Measurements from ENCODE around the gene USP49.
A peak's percentile ranks its signal among the peaks of the same experiment; 100 is the strongest.

The USP49 gene

DNA sequence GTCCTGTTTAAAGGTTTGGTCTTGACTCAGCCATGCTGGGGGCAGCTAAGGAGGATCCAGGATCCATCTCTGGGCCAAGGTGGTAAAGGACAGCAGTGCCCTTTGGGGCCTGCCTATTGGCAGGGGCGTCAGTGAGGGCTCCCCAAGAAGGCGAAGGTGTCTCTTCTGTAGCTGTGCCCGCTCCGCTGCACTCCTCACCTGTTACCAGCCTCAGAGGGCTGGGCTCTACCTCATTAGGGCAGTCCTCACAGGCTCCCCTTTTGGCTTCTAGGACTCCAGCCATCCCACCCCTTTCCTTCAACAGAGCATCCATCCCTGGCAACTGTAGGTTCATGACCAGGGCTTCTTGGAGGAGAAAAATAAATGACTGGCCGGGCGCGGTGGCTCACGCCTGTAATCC, 125.8 kb downstream of the USP49 start:
- ChIA-PET POLR2A (interaction anchor here (1.4 kb wide), 1 partner anchor 18 kb away, joined by 5 read pairs; the partner anchor contains the start of gene TOMM6), CTCF (interaction anchor here (0.5 to 3.5 kb wide), 6 partner anchors 15 to 498 kb away, joined by 3 to 19 read pairs (median 3); partner anchors contain the start of gene TOMM6)
- TF ChIP-seq ZNF280C (tag by site-specific recombination; IDR thresholded peaks at IDR 0.05) (no peak), ZNF843 (tag by site-specific recombination; IDR thresholded peaks at IDR 0.05) (no peak), ZNF571 (tag by site-specific recombination; IDR thresholded peaks at IDR 0.05) (no peak), ZNF112 (tag by site-specific recombination; IDR thresholded peaks at IDR 0.05) (no peak), FEZF1 (tag by site-specific recombination; IDR thresholded peaks at IDR 0.05) (no peak), ZNF623 (tag by site-specific recombination; IDR thresholded peaks at IDR 0.05) (no peak), WT1 (tag by site-specific recombination; IDR thresholded peaks at IDR 0.05) (no peak), ZNF747 (tag by site-specific recombination; IDR thresholded peaks at IDR 0.05) (no peak), ZBTB17 (tag by site-specific recombination; IDR thresholded peaks at IDR 0.05) (no peak), ZNF223 (tag by site-specific recombination; IDR thresholded peaks at IDR 0.05) (no peak), GFI1B (tag by site-specific recombination; IDR thresholded peaks at IDR 0.05) (no peak), ZNF184 (tag by site-specific recombination; IDR thresholded peaks at IDR 0.05) (no peak), ZNF16 (tag by site-specific recombination; IDR thresholded peaks at IDR 0.05; ENCODE audit: low read depth) (no peak), GLIS1 (tag by site-specific recombination; IDR thresholded peaks at IDR 0.05) (no peak), ZNF692 (tag by site-specific recombination; IDR thresholded peaks at IDR 0.05) (no peak), ZNF549 (tag by site-specific recombination; IDR thresholded peaks at IDR 0.05) (no peak), INSM2 (tag by site-specific recombination; IDR thresholded peaks at IDR 0.05) (no peak), ZNF624 (tag by site-specific recombination; IDR thresholded peaks at IDR 0.05) (no peak)
- Histone ChIP-seq H3K4me1 (ENCODE audit: control insufficient read depth, insufficient read depth, low read length) (peaks cover 4% of the 10 kb centered on the region; the same call in 1 of the 2 replicates), H3K9me3 (ENCODE audit: control insufficient read depth, insufficient read depth, low read depth, low read length) (no peaks in the 10 kb centered on the region), H3K36me3 (ENCODE audit: control insufficient read depth in 2 of 2, insufficient read depth in 1 of 2, low read length in 2 of 2) (peaks cover 0 to 35% of the 10 kb centered on the region in 2 experiments; a peak in 2 of 3 replicates), H3K27ac (ENCODE audit: extremely low read depth, low read depth, low read length) (no peak overlapping the region), H3K4me3 (ENCODE audit: low read depth, low read length) (no peak overlapping the region)

DNA sequence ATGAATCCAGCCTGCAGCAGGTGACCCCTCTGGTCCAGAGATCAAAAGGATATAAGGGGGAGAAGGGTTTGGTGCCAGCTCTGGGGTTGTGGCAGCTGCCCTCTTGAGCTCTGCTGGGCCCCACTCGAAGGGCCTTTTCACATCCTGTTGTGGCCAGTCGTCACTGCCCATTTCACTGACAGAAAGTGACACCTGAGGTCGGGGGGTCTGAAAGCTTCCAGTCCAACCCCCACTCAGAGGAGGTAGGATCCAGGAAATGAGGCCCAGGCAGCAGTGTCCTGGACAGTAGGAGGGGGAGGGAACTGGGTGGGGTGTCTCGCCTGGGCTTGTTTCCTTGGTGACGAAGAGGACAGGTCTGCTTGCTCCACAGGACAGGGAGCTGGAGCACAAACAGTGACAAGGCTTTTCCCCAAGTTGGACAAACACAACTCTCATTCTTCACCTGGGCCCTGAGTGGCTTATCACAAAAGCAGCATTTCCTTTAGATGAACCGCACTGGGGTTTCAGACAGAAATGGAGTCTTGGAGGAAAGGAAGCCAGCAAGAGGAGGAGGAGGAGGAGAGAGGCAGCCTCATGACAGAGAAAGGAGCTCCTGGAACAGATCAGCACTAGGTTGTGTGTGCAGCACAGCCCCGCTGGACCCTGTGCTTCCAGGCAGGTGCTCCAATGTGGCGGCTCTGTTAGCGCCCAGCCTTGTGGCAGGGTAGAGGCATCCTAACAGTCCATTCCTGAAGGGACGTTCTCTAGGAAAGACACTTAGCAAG, 126.4 kb downstream of the USP49 start:
- TF ChIP-seq SP2 (tag by site-specific recombination; IDR thresholded peaks at IDR 0.05), result 0 out of 2 replicates have a peak, but pooled peaks have one; percentile 7
- TF ChIP-seq BCL6B (tag by site-specific recombination; IDR thresholded peaks at IDR 0.05), result 0 out of 2 replicates have a peak, but pooled peaks have one; percentile 27
- peak; percentile 26; the same call in 1 of the 2 replicates for TF ChIP-seq PRDM10 (tag by site-specific recombination; IDR thresholded peaks at IDR 0.05)
- TF ChIP-seq ZBTB20 (tag by site-specific recombination; IDR thresholded peaks at IDR 0.05), result peak; percentile 31; the same call in 1 of the 2 replicates
- 0 out of 2 replicates have a peak, but pooled peaks have one; percentile 8 for TF ChIP-seq ZFP69B (tag by site-specific recombination; IDR thresholded peaks at IDR 0.05)
- TF ChIP-seq ZNF830 (tag by site-specific recombination; IDR thresholded peaks at IDR 0.05; ENCODE audit: low read depth), result no peak
- CTCF ChIA-PET, result interaction anchor here (0.5 to 3.5 kb wide), 9 partner anchors 9 to 498 kb away, joined by 3 to 19 read pairs (median 3); partner anchors contain the start of gene TOMM6
- POLR2A ChIA-PET, result interaction anchor here (0.9 to 2.5 kb wide), 3 partner anchors 17 to 35 kb away, joined by 3 to 11 read pairs (median 5); partner anchors contain the start of gene TOMM6

More for the DNA sequence above, 126.4 kb downstream of the USP49 start:
- H3K9me3 ChIP-seq (ENCODE audit: control insufficient read depth, insufficient read depth, low read depth, low read length), result no peaks in the 10 kb centered on the region
- H3K36me3 ChIP-seq (ENCODE audit: control insufficient read depth in 2 of 2, insufficient read depth in 1 of 2, low read length in 2 of 2), result peaks cover 0 to 31% of the 10 kb centered on the region in 2 experiments; a peak in 2 of 3 replicates
- H3K4me1 ChIP-seq (ENCODE audit: control insufficient read depth, insufficient read depth, low read length), result peaks cover 4% of the 10 kb centered on the region; the same call in 1 of the 2 replicates
- H3K4me3 ChIP-seq (ENCODE audit: low read depth, low read length), result no peak overlapping the region
- H3K27ac ChIP-seq (ENCODE audit: extremely low read depth, low read depth, low read length), result no peak overlapping the region

All from HEK293 (cell line).